Endothelial cell (in vitro differentiated cells): ENCODE measurements around the gene RASSF8. TPM values are rescaled to one million over a fixed set of nuclear protein-coding genes. Genes with fewer than 3 reads are reported as not detected.

Experiments used
- DNase-seq: peaks from one replicate; pipeline ENCODE4 v3.0.0; 2021; ENCODE audit warnings: low spot score
- H3K27ac Mint-ChIP-seq: one replicate; pipeline ENCODE4 v1.8.0; 2021; ENCODE audit warnings: mixed read lengths, inconsistent platforms; ENCODE audit not compliant: unreplicated experiment
- H3K27me3 Mint-ChIP-seq: one replicate; pipeline ENCODE4 v1.8.0; 2021; ENCODE audit warnings: mild to moderate bottlenecking, moderate library complexity, mixed read lengths, inconsistent platforms; ENCODE audit not compliant: unreplicated experiment
- H3K36me3 Mint-ChIP-seq: one replicate; pipeline ENCODE4 v1.8.0; 2021; ENCODE audit warnings: mild to moderate bottlenecking, low read depth, mixed read lengths, inconsistent platforms; ENCODE audit not compliant: unreplicated experiment
- H3K4me1 Mint-ChIP-seq: one replicate; pipeline ENCODE4 v1.8.0; 2021; ENCODE audit warnings: mild to moderate bottlenecking, mixed read lengths, inconsistent platforms; ENCODE audit not compliant: unreplicated experiment
- H3K4me3 Mint-ChIP-seq: one replicate; pipeline ENCODE4 v1.8.0; 2021; ENCODE audit warnings: mild to moderate bottlenecking, mixed read lengths, inconsistent platforms; ENCODE audit not compliant: unreplicated experiment
- H3K9me3 Mint-ChIP-seq: one replicate; pipeline ENCODE4 v1.8.0; 2021; ENCODE audit warnings: mixed read lengths, inconsistent platforms; ENCODE audit not compliant: unreplicated experiment
- CTCF ChIP-seq: fragments of 200-600 bp; sonication (generic); IDR thresholded peaks from one replicate; pipeline ENCODE4 v1.5.0; 2021; ENCODE audit warnings: antibody characterized with exemption; ENCODE audit not compliant: unreplicated experiment
- total RNA-seq: library from RNA; stranded (reverse); fragmentation: NEBNext Ultra II Directional; extraction: Animal tissue kit (Norgen Biotek cat#: 25700); gene quantifications from one replicate; pipeline ENCODE4 v1.2.1, GENCODE V29; 2021; ENCODE audit not compliant: unreplicated experiment

The RASSF8 gene
- total RNA-seq, 1 donor from 2014 or later, result 87.2 TPM

GRCh38 chr12:26116829-26117715 is 158.6 kb downstream of the RASSF8 start:
- Mint-ChIP-seq H3K4me3 (no peak overlapping the region), H3K9me3 (no peaks in the 10 kb centered on the region), H3K27ac (no peak overlapping the region), H3K36me3 (no peaks in the 10 kb centered on the region), H3K4me1 (peaks cover 29% of the 10 kb centered on the region), H3K27me3 (peaks cover 6% of the 10 kb centered on the region)
- no peak for TF ChIP-seq CTCF
- no peak for DNase-seq

- no peak for DNase-seq
- no peaks in the 10 kb centered on the region for H3K36me3 Mint-ChIP-seq
- peaks cover 6% of the 10 kb centered on the region for H3K27me3 Mint-ChIP-seq
- H3K4me1 Mint-ChIP-seq, result peaks cover 24% of the 10 kb centered on the region
- no peak overlapping the region for H3K4me3 Mint-ChIP-seq
- no peaks in the 10 kb centered on the region for H3K9me3 Mint-ChIP-seq
- H3K27ac Mint-ChIP-seq, result no peak overlapping the region
- no peak for TF ChIP-seq CTCF
These were observed 159.8 kb downstream of the RASSF8 start for GRCh38 chr12:26118308-26118707.

DNA sequence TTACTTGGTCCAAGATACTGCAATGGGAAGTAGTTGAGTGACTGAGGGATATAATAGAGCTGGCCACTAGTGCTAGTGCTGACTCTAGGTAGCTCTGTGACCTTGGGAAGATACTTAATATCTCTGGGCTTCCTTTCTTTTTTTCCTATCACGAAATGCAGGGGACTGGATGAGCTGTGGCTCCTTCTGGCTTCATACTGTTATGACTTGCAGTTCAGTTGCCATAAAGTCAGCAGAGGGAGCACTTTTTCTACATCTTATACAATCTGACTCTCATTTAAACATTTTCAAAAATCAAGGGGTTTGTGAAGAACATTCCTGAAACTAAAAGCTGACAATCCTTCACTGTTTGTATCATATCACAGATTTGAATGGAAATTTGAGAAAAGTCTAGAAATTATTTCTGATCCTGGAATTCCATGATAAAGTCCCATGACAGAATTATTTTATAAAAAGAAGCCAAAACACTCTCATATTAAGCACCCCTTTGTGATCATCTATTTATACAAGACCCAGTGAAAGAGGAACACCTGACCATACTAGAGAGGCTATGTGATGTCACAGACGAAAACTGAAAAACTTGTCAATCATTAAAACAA is 161.0 kb downstream of the RASSF8 start:
- H3K4me3 Mint-ChIP-seq, result no peak overlapping the region
- no peak overlapping the region for H3K27ac Mint-ChIP-seq
- peaks cover 5% of the 10 kb centered on the region for H3K27me3 Mint-ChIP-seq
- no peaks in the 10 kb centered on the region for H3K36me3 Mint-ChIP-seq
- no peak for DNase-seq
- TF ChIP-seq CTCF, result no peak
- H3K9me3 Mint-ChIP-seq, result no peaks in the 10 kb centered on the region
- peaks cover 26% of the 10 kb centered on the region for H3K4me1 Mint-ChIP-seq

- Mint-ChIP-seq H3K27ac (no peak overlapping the region), H3K9me3 (no peaks in the 10 kb centered on the region), H3K4me3 (no peak overlapping the region), H3K4me1 (peaks cover 25% of the 10 kb centered on the region), H3K27me3 (peaks cover 11% of the 10 kb centered on the region), H3K36me3 (no peaks in the 10 kb centered on the region)
- no peak for TF ChIP-seq CTCF
- no peak for DNase-seq
These were observed 162.2 kb downstream of the RASSF8 start for GRCh38 chr12:26120561-26121274.
